A549 (cell line): ENCODE results near the gene TSG101.

ENCODE experiments used
- CEBPB ChIP-seq, 2 experiments: fragments of >200 bp in 1 of 2; sonication (Bioruptor Twin) in 1 of 2; formaldehyde crosslinking in 1 of 2; IDR thresholded peaks; 2 replicates each; pipeline ENCODE4 v1.6.1; 2012 to 2016
- KDM5A ChIP-seq: fragments of 200-600 bp; sonication (generic); IDR thresholded peaks from 2 replicates; pipeline ENCODE4 v1.6.1; 2016; ENCODE audit warnings: antibody characterized with exemption, mild to moderate bottlenecking
- POLR2A ChIP-seq: IDR thresholded peaks from 2 replicates; pipeline ENCODE4 v1.6.1; 2012; ENCODE audit warnings: mild to moderate bottlenecking, low read length
- SMC3 ChIP-seq: fragments of >200 bp; sonication (Bioruptor Twin); formaldehyde crosslinking; IDR thresholded peaks from 3 replicates; pipeline ENCODE4 v1.6.1; 2018; ENCODE audit warnings: inconsistent platforms
- TF ChIP-seq, protein P1 (sequence below): fragments of 150-350 bp; IDR thresholded peaks from 2 replicates; pipeline ENCODE4 v1.6.1; 2014; ENCODE audit warnings: low read depth, mild to moderate bottlenecking, low read length
- TF ChIP-seq, protein P2 (sequence below): fragments of >200 bp; sonication (Bioruptor Twin); formaldehyde crosslinking; IDR thresholded peaks from 3 replicates; pipeline ENCODE4 v1.5.1; 2016
- TF ChIP-seq, protein P3 (sequence below): fragments of 200-600 bp; sonication (generic); IDR thresholded peaks from 2 replicates; pipeline ENCODE4 v1.6.1; 2016; ENCODE audit warnings: antibody characterized with exemption, mild to moderate bottlenecking, moderate library complexity

DNA sequence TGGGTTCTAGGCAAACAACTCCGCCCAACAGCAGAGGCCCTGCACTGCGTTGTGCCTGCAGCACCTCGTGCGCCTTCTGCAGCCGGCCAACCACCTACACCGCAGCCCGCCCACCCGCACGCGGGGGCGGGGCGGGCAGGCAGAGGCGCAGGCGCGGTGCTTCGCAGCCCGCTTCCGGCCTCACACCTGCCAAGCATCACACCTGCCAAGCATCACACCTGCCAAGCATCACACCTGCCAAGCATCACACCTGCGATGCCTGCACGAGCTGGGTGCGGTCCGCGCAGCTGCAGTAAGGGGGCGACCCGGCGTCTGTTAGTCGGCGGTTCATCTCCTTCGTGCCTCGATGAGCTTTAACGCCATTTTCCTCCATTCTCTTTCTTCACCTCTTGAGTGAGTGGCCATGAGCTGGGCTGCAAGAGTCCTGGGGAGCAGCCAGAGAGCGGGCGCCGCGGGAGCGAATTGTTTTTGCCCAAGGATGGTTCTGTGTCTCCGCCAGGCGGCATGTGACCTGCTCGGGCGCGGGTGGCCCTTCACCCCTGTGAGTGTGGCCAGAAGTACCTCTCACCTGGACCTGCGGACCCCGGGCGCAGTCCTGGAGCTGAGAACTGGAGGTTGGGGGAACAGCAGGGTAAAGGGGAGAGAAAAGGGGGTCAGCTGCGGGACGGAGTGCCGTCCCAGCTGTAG, 70.9 kb downstream of the TSG101 start, which contains the start of gene LDHAL6A:
- TF ChIP-seq SMC3: no peak
- TF ChIP-seq, protein P1, sequence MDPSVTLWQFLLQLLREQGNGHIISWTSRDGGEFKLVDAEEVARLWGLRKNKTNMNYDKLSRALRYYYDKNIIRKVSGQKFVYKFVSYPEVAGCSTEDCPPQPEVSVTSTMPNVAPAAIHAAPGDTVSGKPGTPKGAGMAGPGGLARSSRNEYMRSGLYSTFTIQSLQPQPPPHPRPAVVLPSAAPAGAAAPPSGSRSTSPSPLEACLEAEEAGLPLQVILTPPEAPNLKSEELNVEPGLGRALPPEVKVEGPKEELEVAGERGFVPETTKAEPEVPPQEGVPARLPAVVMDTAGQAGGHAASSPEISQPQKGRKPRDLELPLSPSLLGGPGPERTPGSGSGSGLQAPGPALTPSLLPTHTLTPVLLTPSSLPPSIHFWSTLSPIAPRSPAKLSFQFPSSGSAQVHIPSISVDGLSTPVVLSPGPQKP: no peak
- no peak for TF ChIP-seq KDM5A
- TF ChIP-seq, protein P2, sequence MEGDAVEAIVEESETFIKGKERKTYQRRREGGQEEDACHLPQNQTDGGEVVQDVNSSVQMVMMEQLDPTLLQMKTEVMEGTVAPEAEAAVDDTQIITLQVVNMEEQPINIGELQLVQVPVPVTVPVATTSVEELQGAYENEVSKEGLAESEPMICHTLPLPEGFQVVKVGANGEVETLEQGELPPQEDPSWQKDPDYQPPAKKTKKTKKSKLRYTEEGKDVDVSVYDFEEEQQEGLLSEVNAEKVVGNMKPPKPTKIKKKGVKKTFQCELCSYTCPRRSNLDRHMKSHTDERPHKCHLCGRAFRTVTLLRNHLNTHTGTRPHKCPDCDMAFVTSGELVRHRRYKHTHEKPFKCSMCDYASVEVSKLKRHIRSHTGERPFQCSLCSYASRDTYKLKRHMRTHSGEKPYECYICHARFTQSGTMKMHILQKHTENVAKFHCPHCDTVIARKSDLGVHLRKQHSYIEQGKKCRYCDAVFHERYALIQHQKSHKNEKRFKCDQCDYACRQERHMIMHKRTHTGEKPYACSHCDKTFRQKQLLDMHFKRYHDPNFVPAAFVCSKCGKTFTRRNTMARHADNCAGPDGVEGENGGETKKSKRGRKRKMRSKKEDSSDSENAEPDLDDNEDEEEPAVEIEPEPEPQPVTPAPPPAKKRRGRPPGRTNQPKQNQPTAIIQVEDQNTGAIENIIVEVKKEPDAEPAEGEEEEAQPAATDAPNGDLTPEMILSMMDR: no peak
- TF ChIP-seq CEBPB (IDR thresholded peaks at IDR 0.05): no peak
- TF ChIP-seq, protein P3, sequence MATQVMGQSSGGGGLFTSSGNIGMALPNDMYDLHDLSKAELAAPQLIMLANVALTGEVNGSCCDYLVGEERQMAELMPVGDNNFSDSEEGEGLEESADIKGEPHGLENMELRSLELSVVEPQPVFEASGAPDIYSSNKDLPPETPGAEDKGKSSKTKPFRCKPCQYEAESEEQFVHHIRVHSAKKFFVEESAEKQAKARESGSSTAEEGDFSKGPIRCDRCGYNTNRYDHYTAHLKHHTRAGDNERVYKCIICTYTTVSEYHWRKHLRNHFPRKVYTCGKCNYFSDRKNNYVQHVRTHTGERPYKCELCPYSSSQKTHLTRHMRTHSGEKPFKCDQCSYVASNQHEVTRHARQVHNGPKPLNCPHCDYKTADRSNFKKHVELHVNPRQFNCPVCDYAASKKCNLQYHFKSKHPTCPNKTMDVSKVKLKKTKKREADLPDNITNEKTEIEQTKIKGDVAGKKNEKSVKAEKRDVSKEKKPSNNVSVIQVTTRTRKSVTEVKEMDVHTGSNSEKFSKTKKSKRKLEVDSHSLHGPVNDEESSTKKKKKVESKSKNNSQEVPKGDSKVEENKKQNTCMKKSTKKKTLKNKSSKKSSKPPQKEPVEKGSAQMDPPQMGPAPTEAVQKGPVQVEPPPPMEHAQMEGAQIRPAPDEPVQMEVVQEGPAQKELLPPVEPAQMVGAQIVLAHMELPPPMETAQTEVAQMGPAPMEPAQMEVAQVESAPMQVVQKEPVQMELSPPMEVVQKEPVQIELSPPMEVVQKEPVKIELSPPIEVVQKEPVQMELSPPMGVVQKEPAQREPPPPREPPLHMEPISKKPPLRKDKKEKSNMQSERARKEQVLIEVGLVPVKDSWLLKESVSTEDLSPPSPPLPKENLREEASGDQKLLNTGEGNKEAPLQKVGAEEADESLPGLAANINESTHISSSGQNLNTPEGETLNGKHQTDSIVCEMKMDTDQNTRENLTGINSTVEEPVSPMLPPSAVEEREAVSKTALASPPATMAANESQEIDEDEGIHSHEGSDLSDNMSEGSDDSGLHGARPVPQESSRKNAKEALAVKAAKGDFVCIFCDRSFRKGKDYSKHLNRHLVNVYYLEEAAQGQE: no peak
- TF ChIP-seq POLR2A: no peak
